HG02970 (cell line): ENCODE measurements around the gene SUPT6H.
"Not testable (repeated sequence)": the region's sequence is repeated elsewhere in the genome, so short reads cannot be mapped to it uniquely, and the experiment has no call there.

Source experiments
- ATAC-seq: cut with Tn5 transposase; IDR thresholded peaks from one replicate; pipeline ENCODE4 v1.9.1; 2021; ENCODE audit warnings: mild to moderate bottlenecking, moderate library complexity, moderate number of reproducible peaks; ENCODE audit not compliant: unreplicated experiment, low FRiP score

SUPT6H gene

DNA sequence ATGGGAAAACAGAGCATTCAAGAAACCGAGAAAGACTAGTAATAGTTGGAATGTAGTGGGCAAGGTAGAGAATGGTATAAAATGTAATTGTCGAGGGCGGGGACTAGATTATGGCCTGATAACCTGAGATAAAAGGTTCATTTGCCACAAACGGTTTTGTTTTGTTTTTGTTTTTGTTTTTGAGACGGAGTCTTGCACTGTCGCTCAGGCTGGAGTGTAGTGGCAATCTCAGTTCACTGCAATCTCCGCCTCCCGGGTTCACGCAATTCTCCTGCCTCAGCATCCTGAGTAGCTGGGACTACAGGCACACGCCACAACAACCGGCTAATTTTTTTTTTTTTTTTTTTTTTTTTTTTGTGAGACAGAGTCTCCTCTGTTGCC, 67.9 kb downstream of the SUPT6H start:
- ATAC-seq = no peak

DNA sequence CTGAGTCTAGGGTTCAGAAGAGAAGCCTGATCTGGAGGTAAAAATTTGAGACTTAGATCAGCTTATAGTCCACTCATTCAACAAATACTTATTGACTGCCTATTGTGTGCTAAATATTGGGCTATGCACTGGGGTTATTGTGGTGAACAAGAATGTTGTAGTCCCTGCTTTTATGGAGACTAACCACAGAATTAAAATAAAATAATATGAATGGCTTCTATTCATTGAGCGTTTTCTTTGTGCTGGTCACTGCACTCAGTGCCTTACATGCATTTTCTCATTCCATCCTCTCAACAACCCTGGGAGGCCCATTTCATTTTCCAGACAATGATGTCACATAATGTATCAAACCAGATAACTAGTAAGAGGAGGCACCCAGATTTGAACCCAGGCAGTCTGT, 71.3 kb downstream of the SUPT6H start:
- ATAC-seq = no peak

DNA sequence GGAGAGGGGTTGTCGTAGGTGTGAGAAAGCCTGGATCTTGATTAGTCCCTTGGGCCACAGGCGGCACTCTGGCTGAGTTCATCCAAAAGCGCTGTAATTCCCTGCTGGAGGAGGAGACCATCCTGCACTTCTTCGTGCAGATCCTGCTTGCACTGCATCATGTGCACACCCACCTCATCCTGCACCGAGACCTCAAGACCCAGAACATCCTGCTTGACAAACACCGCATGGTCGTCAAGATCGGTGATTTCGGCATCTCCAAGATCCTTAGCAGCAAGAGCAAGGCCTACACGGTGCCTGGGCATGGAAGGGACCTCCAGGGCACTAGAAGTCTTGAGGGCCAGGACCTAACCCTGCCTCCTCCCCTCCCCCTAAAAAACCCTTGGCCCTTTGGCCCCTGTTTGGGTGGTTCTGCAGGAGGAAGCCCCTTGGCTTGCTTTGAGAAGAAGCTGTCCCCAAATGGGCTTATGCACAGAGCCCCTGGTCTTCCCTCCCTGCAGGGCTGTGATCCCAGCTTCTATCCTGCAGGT, 72.8 kb downstream of the SUPT6H start:
- no peak for ATAC-seq

DNA sequence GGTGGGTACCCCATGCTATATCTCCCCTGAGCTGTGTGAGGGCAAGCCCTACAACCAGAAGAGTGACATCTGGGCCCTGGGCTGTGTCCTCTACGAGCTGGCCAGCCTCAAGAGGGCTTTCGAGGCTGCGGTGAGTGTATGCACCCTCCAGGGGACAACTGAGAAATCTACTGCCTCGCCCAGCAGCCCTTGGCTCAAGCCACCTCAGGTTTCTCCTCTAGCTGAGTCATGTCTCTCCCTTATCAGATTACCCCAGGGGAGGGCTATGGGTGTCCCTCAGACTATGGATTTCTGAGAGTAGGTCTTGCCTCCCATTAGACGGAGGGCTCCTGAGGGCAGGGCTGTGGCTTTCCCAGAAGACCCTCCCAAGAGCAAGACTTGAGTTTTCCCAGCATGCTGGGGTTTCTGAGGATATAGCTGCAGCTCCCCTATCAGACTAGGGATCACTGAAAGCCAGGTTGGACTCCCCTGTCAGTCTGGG, 73.3 kb downstream of the SUPT6H start:
- ATAC-seq = no peak

DNA sequence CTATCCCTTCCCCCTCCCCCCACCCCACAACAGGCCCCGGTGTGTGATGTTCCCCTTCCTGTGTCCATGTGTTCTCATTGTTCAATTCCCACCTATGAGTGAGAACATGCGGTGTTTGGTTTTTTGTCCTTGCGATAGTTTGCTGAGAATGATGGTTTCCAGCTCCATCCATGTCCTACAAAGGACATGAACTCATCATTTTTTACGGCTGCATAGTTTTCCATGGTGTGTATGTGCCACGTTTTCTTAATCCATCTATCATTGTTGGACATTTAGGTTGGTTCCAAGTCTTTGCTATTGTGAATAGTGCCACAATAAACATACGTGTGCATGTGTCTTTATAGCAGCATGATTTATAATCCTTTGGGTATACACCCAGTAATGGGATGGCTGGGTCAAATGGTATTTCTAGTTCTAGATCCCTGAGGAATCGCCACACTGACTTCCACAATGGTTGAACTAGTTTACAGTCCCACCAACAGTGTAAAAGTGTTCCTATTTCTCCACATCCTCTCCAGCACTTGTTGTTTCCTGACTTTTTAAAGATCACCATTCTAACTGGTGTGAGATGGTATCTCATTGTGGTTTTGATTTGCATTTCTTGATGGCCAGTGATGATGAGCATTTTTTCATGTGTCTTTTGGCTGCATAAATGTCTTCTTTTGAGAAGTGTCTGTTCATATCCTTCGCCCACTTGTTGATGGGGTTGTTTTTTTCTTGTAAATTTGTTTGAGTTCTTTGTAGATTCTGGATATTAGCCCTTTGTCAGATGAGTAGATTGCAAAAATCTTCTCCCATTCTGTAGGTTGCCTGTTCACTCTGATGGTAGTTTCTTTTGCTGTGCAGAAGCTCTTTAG, 74.1 kb downstream of the SUPT6H start:
- not testable (repeated sequence) for ATAC-seq

DNA sequence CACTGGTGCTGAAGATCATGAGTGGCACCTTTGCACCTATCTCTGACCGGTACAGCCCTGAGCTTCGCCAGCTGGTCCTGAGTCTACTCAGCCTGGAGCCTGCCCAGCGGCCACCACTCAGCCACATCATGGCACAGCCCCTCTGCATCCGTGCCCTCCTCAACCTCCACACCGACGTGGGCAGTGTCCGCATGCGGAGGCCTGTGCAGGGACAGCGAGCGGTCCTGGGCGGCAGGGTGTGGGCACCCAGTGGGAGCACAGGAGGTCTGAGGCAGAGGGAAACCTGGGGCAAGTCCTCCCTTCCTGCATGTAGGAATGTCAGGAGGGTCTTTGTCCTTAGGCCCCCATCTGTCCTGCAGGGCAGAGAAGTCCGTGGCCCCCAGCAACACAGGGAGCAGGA, 75.3 kb downstream of the SUPT6H start:
- ATAC-seq = no peak

DNA sequence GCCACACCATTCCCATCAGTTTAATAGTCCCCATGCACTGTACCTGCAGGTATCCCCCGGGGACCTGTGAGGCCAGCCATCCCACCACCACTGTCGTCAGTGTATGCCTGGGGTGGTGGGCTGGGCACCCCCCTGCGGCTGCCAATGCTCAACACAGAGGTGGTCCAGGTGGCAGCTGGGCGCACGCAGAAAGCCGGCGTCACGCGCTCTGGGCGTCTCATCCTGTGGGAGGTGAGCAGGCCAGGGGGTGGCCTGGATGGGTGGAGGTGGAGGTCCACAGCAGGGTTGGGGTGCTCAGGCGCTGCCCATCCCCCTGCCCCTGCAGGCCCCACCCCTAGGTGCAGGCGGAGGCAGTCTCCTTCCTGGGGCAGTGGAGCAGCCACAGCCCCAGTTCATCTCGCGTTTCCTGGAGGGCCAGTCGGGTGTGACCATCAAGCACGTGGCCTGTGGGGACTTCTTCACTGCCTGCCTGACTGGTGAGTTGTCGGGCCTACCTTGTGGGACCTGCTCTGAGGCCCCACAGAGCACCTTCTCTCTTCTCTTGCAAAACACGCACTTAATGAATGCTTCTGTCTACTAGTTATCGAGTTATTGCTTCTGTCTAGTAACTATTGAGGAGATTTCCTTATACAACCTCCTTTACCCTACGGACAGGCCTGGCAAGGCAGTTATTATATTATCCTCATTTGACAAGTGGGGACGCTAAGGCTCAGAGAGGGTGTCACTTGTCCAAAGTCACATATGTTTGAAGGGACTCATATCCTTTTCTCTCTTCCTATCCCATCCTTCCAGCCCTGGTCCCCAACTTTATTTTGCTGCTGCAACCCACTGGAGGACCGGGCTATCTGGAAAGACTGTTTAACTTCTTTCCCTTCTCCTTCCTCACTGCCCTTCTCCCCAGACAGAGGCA, 76.0 kb downstream of the SUPT6H start:
- peak; percentile 48 for ATAC-seq

DNA sequence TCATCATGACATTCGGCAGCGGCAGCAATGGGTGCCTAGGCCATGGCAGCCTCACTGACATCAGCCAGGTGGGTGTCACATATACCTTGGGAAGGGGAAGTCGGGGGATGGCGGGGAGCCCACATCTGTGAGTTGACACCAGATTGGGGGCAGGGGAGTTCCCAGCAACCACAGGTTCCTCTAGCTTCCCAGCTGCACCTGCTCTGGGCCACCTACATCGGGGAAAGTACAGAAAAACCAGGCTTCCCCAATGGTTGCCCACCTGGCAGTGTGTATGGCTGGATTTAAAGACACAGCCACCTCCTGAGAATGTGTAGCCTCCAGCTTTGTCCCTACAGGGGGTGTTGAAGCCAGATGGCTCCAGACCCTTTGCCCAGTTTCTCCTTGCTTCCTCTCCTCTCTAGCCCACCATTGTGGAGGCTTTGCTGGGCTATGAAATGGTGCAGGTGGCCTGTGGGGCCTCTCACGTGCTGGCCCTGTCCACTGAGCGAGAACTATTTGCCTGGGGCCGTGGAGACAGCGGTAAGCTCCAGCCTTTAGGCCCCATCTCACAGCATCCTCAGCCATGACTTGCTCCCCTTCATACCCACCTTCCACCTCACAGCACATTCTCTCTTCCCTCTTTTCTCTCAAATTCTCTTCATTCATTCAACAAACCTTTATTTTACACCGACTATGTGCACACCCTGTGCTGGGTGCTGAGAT, 76.8 kb downstream of the SUPT6H start:
- ATAC-seq = no peak

DNA sequence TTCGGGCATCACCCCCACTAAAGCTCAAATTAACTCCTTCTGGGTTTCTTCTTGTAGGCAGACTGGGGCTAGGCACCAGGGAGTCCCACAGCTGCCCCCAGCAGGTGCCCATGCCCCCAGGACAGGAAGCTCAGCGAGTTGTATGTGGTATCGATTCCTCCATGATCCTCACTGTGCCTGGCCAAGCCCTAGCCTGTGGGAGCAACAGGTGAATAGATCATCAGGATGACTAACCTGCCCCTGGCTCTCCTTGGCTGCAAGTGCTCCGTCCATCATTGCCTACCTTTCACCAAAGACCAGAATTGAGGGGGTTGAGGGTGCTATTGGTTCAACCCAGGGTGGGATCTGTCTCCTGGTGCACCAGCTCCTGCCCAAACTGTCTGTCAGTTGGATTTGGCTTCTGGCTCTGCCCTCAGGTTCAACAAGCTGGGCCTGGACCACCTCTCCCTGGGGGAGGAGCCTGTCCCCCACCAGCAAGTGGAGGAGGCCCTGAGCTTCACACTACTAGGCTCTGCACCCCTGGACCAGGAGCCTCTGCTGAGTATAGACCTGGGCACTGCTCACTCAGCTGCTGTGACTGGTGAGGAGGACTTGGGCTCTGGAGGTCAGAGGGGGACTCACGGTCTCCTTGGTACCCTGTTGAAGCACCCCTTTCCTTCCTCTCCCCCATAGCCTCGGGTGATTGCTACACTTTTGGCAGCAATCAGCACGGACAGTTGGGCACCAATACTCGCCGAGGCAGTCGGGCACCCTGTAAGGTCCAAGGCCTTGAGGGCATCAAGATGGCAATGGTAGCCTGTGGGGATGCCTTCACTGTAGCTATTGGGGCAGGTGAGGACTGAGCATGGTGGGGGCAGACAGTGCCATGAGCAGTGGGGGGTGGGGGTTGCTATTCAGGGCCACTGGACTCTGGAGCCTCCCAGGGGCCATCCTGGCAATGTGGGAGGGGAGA, 78.7 kb downstream of the SUPT6H start:
- no peak for ATAC-seq

DNA sequence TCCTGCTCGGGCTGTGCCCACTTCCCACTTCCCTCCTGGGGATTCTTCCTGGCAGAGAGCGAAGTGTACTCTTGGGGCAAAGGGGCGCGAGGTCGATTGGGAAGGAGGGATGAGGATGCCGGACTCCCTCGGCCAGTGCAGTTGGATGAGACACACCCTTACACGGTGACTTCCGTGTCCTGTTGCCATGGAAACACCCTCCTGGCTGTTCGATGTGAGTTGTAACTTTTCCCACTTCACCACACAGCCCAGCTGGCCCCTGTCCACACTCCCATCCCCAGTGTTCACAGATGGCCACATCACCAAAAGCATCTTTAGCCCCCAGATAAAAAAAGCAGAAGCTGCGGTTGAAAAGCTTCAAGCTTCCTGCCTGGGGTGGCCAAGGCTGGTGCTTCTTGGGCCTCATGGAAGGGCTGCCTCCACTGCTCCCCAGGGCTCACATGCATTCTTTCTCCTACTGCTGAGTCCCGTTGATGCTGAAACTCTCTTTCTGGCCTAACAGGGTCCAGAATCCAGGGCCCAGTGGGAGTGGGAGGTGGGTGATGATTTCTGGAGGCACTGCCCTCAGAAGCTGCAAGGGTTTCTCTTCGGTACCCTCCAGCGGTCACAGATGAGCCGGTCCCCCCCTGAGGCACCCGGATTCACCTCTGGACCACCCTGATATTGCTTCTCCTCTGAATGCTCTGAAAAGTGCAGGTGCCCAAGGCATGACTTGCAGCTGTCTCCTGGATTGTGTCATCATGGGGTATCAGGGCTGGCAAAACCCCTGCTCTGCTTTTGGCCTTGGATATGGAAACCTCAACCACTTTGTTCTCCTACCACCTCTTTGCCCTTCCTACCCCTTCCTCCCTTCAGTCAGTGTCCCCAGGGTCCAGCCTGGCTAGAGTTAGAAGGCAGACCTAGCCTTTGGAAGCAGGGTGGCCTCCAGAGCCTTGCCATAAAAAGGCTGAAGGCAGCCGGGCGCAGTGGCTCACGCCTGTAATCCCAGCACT, 79.6 kb downstream of the SUPT6H start:
- no peak for ATAC-seq

DNA sequence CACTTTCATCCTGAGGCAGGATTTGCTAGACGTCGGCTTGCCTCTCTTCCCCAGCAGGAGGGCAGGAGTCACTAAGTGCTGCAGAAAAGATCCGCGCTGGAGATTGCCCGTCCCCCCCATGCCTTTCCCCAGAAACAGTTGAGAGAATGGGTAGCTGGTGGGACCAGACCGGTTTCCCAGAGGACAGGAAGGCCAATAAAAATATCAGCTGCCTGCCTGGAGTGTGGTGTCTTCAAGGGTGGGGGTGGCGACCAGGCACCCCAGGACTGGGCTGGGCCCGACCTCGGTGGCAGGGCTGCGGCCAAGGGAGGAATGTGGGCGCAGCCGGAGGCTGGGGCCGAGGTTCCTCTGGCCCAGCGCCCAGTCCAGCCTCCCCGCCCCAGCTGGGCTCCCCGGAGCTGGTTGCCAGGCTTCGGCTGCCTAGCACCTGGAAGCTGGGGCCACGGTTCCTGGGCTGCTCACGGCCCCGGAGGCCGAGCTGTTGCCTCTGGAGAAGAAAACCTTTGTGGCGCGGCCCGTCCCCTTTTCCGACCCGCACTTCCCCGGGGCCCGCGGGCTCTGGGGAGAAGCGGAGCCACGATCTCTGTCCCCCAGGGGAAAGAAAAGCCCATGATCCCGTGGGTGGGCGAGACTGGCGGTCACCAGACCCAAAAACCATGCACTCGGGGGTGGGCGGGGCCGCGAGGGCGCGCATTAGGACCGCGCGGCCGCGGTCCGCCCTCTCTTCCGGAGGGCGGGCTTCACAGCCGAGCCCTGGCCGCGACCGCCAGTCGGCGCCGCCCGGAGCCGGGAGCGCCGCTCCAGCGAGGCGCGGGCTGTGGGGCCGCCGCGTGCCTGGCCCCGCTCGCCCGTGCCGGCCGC, 81.5 kb downstream of the SUPT6H start, which contains the start of gene TRAF4:
Gene TRAF4 (plus strand): TSS at position 769 of the 861 bp plus-strand sequence. CDS start 102 bp downstream, outside the sequence.
- ATAC-seq = peak; percentile 64

DNA sequence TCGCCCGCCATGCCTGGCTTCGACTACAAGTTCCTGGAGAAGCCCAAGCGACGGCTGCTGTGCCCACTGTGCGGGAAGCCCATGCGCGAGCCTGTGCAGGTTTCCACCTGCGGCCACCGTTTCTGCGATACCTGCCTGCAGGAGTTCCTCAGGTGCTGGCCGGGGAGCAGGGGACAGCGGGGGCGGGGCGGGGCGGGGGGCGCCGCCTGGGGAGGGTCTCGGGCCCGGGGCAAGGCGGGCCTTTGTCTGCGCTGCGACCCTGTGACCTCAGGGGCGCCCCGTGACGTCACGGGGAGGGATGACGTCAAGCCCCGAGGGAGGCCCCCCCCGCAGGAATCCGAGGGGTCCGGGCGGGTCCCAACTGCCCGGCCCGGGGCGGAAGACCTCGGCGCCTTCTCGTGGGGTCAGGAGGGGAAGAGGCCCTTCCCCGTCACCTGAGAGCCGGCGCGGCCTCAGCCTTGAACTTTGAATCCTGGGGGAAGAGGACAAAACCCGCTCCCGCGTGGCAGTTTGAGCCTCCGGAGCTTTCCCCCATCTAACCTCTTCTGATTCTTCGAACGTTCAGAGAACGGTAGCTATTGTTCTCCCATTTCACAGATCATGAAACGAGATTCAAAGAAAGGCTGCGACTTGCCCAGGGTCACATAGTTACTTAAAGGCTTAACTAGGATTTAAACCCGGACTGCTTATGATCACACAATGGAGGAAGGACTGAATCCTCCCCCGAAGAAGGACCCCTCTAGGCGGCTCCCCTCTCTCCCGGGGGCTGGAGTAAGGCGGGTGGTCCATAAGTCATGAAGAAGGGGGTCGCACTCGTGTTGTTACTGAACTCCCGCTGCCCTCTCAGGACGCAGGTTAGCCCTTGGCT, 82.3 kb downstream of the SUPT6H start:
- peak; percentile 36 for ATAC-seq

DNA sequence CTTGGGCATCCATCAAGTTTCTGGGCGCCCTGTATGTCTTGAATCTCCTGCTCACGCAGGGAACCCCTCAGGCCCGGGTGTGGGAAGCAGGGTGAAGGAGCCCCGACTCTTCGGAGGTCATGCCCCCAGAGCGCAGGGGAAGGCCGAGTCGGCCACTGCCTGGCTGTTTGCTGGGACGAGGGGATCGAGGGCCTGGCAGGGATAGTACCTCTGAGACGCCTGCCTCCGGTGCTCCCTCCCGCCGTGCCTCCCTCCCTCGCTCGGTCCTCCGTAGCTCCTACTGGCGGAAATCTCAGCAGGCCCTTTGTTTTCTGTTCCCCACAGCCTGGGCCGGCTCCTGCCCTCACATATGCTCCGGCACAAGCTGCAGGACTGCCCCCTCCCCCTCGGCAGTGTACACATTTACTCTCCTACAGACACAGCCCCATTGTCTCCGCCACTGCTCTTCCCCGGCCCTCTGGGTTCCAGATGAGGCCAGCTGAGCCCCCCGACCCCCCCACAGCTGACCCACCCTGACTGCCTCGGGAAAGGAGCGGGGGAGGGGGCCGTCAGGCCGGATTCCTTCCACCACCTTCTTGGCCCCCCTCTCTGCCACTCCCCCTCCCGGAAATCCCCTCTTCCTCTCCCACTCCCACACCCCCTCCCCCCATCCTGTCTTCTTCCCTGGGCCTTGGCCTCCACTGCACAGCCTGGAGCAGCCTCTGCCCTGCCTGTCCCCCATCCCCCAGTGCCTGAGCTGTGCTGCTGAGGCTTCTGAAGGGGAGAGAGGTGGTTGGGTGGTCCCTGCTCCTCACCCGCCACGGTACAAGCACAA, 83.2 kb downstream of the SUPT6H start:
- no peak for ATAC-seq

DNA sequence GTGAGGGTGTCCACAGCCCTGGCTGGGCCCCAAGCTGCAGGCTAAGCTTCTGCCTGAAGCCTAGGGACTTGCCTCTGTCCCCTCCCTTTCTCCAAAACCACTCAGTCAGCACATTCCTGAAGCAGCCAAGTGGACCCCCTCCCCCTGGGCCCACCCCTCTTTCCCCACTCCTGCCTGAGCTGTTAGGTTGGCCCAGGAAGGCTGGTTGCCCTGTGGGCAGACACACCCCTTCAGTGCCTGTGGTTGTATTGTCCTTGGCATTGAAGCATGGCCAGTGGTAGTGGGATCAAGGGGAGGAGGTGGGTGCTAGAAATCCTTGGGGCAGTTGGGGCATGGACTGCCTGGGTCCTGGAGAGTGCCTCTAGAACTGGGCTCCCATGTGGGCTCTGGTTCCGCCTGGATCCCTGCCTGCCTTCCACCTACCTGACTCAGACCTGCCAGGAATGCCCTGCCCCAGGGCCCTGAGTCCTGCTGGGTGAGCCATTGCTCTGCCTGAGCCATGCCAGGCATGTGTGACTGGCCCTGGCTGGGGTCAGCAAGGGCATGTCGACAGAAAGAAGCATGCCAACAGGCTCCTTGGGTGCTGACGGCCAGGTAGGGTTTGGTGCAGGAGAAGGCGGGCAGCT, 83.9 kb downstream of the SUPT6H start:
- no peak for ATAC-seq

DNA sequence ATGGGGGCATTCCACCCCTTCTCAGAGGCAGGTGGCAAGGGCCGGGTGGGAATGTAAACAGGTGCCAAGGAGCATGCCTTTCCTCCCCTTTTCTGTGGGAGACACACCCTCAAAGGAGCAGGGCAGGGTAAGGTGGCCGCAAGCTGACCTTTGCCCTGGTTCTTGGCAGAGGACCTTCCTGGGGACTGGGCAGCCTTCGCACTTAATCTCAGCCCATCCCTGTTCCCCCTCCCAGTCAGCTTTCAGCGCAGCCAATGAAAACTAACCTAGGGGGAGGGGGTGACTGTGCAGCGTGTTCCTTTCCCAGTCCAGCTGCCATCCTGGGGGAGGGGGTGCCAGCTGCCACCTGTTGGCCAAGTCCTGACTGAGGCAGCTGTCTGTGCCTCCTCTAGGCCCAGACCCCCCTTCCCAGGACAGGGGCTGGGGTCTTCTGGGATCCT, 84.6 kb downstream of the SUPT6H start:
- ATAC-seq = no peak
